Endothelial cell of hepatic sinusoid (primary cell): ENCODE measurements around the gene ATIC.
"Not testable (repeated sequence)": the region's sequence is repeated elsewhere in the genome, so short reads cannot be mapped to it uniquely, and the experiment has no call there.

Source experiments
- in situ Hi-C: cut with HindIII; loops from 2 replicates; pipeline ENCODE4 v1.10.0; 2017; ENCODE audit warnings: low sequenced_read_pairs

ATIC gene

GRCh38 chr2:215360059-215360458, 48.2 kb downstream of the ATIC start:
- in situ Hi-C loops: not testable (repeated sequence)

DNA sequence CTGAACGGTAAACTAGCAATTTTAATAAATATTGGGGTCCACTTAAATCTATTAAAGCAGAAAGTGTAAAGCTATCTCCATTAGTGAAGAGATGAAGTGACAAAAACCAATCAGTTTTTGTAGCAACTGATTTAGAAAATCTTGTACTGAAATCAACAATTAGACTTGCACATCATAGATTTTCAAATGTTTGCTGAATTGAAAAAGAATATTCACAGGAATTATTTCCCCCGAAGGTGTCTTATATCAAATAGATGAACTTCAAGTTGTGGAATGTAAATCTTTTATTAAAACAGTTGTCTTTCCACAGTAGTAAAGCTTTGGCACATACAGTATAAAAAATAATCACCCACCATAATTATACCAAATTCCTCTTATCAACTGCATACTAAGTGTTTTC, 48.7 kb downstream of the ATIC start:
- in situ Hi-C loops: no loop called here

GRCh38 chr2:215361211-215361875, 49.5 kb downstream of the ATIC start:
- in situ Hi-C loops: no loop called here

DNA sequence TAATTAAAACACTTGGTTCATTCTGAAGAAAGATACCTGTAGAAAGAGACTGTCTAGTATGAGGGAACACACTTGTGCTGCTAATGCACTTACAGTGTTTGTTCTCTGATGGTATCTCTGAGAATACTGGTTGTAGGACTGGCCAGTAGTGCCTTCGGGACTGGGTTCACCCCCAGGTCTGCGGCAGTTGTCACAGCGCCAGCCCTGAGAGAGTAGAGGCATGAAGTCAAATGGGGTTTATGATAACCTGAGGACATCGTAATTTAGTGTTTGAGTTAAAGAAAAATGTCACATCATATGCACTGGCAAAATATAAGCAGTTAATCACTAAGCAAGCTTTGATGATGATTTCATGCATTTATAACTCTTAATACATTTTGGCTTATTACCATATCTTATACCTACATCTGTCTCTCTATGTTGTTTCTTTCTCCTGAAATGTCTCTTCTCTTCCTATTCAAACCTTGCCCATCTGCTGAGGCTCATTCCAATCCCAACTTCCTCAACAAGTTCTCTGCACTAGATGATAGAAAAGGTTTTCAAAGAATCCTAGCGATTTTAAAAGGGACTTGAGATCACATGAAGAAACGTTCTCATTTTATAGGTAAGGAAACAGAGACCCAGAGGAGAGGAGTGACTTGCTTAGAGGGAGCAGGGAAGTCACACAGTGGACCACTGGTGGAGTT, 50.2 kb downstream of the ATIC start:
- in situ Hi-C loops: no loop called here

DNA sequence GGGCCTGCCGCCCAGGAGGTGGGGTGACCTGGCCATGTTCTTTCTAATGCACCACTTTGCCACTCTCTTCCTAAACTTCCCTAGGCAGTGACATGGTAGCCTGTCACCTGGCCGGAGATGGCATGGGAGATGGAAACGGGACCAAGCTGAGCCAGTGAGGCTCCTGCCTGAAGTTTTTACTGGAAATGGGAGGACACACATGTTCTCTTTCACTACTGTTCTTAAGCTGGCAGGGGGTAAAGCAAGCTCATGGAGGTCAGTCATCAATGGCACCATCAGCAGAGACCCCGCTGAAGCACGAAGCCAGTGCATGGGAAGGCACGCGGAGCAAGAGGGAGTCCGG, 50.7 kb downstream of the ATIC start:
- in situ Hi-C loops: no loop called here

DNA sequence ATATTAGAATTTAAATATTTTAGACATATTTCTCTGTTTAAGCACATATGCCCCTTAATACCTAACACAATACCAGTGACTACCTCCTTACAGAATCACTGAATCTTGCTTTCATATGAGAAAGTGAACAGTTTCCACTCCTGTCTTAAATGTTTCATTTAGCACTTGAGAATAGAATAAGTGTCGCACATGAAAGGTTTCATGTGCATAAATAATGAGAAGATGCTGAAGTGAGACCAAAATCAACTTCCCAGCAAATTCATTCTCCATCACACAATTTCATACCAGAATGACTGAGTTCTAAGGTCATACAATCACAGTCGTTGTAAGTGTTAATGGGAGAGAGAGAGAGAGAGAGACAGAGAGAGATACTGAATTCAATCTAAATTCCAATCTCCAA, 51.2 kb downstream of the ATIC start:
- in situ Hi-C loops: no loop called here

DNA sequence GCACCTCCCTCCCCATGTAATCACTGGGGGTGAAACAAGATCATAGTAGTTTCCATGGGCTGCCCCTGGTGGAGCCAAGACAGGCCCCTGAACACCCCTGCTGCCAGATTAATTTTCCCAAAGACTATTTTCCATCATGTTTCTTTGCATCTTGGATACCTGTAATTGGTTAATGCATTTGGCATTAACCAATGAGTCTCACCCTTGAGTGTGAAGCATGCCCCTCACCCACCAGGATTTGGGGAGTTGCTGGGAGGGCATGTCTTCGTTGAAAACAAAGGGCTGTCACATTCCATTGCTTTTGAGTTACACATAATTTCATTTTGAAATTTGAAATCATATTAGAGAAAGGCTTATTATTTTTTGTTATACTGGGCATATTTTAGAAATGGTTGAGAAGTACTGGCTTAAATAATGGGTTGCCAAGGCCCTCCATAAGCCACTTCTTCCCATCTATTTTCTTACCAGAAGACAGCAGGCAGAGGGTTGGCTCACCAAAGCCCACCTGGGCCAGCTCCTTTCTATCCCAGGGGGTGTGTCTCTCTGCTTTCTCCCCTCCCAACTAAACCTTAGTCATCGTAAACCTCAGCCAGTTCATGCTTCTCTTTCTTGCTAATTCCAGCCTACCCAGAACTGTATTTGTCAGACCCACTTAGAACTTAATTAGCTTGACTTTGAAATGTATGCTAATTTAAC, 51.8 kb downstream of the ATIC start:
- in situ Hi-C loops: no loop called here

DNA sequence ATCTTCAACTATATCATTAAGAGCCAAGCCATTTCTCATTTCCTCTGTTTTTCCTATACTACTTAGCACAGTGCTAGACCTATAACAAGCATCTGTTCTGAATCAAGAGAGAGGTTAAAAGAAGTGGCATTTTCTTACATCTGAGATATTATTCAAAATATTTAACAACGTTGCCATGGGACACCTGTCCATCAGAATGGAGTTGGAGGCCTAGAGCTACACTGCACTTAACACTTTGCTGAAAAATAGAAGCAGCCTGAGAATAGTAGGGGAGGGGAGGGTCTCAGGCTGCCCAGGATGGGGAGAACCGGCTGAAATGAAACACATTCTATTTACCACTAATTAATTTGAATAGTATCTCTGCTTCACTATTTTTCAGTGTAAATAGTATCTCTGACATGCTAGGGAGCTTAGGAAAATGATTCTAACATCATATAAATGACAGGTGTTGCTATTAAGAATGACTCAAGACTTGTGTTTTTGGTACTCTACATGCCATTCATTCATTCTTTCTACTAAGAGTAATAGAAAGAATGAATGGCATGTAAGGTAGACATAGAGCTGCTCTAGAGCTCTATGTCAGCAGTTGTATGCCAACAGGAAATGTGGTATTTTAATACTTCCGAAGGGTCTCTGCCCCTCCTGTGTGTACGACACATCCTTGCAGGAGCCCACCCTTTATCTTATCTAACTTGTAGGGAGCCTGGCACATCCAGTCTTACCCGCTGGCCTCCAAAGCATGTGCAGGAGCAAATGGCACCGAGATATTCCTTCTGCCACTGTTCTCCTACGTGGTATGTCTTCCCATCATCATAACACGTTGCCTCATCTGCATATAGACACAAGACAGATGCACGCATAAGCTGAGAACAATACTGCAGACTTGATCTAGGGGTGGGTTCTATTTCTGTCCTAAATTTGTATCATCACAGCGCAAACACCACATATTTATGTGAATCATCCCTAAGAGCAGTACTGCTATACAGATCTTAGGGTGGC, 52.6 kb downstream of the ATIC start:
- in situ Hi-C loops: no loop called here

DNA sequence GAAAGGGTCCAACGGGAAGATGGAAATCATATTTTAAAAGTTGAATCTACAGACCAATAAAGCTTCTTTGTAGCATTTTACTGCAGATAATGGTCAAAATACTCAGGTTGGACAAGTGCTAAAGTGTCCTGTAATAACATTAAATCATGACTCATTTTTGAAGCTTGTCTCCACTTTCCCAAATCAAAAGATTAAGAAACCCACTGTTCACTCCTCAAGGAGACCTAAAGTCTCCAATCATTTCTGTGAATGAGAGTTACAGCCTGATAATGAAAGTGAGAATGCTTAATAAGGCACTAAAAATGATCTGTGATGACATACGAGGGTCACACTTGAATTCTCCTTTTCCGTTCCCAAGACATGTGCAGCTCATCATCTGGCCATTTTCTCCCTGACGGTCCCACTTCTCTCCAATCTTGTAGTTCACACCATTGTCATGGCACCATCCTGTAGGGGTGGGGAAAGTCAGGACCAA, 53.4 kb downstream of the ATIC start:
- in situ Hi-C loops: no loop called here

DNA sequence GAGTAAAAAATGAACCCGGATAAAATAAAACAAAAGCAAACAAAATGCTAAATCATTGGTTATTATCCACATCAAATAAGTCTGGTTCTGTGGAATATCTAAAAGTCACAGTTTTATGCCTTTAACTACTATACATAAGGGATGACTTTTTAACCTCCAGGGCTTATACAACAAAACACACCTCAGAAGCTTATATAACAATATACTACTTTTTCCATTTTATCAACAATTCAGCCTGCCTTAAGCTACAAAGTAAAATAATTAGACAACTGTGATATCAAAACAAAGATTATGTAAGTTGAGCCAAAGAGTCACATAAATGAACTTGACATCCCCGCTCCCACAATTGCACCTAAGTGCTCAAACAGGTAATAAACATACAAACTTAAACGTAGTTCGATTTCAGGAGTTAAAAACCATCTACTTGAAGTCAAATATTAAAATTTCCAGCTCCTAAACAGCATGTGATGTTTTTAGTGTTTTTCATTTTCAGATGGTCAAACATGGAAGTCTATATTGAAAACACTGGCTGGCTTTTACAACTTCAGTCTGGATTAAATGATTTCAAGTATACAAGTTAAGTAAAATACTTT, 54.7 kb downstream of the ATIC start:
- in situ Hi-C loops: no loop called here

GRCh38 chr2:215367662-215368492, 56.0 kb downstream of the ATIC start:
- in situ Hi-C loops: no loop called here

DNA sequence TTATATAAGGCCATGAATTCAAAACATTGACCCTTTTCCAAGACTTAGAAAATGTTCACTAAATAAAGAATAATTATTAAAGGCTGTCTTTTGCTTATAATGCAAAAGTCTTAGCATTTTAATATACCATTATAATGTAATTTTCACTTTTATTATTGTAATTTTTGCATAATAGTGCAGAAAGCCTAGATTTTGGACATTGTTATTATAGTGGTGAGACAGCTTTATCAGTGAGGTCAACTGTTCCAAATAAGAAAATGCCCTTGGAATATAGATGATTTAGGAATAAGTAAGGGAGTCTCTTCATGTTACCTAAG, 56.6 kb downstream of the ATIC start:
- in situ Hi-C loops: no loop called here

DNA sequence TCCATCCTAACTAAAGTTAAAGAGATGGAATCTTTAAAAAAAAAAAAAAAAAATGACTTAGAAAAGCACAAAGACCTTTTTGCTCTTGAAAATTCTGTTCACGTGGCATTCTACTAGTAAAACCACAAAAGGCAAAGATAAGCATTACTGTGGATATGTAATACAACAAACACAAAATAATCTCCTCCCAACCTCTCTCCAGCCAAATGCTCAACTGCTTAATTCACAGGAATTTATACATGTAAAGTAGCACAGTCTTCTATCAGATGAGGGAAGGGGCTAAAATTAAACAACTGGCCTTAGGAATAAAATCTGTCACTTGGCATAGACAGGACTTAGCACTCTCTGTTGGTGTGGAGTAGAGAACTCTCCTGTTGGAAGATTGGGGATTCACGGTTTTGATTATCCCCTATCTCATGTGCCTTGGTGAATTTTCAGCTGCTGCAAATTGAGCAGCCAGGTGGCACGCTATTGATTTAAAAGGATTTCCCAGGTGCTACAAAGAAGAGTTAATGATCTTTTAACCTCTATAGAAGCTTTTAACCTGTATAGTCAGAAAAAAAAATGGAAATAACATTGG, 57.4 kb downstream of the ATIC start:
- in situ Hi-C loops: no loop called here

GRCh38 chr2:215370112-215370965, 58.5 kb downstream of the ATIC start:
- in situ Hi-C loops: no loop called here

DNA sequence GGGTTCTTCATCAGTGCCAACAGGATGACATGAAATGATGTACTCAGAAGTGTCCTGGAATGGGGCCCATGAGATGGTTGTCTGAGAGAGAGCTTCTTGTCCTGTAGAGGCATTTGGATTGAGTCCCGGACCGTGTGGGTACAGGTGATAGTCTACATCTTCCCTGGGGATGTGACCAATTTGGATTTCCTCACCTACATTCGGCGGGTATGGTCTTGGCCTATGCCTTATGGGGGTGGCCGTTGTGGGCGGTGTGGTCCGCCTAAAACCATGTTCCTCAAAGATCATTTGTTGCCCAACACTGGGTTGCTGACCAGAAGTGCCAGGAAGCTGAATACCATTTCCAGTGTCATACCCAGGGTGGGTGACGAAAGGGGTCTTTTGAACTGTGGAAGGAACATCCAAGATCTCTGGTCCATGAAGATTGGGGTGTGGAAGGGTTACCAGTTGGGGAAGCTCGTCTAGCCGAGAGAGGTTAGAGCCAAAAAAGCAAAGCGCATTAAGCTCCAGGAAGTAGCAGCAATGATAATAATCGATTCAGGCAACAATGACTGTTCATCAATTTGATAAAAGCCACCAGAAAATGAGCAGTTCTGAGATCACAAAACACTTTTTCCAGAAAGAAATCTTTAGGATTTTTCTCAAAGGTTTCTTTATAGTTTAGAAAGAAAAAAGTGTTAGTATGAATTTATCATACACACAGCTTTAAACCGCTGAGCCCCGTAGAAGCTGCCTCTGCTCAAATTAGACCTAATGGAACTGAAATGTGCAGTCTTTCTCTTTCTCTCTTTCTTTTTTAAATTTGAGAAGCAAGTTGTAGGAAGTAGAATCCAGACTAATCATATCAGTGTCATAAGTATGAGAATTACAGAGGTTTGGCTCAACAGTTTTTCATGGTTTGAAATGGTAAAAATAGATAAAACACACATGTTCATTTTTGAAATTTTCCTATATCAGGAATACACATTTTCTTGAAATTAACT, 60.3 kb downstream of the ATIC start:
- in situ Hi-C loops: no loop called here

DNA sequence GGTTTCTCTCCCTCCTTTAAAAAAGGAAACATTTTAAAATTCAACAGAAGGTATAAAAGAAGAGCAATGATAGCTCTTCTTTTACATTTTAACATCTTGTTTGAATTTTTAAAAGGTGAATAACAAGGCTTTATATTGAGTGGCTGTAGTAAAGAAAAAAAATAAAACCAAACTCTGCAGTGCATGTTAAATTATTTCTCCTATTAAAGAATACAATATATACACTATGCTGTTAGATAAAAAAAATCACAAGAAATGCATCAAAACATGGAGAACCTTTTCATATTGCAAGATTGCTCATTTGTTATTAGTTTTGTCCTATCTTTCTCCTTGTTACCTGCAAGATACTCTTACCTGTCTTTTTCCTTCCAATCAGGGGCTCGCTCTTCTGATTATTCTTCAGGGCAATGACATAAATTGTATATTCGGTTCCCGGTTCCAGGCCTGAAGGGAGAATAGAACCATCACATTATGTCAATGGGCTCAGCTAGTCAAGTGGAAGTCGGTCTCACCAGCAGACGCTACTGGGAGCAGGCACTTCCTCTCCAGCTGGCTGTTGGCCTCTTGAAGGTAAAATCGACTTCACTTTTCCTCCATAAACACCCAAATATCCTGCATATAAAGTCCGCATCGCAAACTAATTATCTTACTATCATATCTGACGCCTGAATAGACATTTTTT, 61.2 kb downstream of the ATIC start:
- in situ Hi-C loops: no loop called here

- in situ Hi-C loops: no loop called here
These were observed 62.1 kb downstream of the ATIC start for GRCh38 chr2:215374002-215374401.
